ENCODE data around the gene VWA5B1.

VWA5B1 gene

GRCh38 chr1:20371883-20372282 lies 81.2 kb downstream of the VWA5B1 start:
- DNase-seq: no peak

DNA sequence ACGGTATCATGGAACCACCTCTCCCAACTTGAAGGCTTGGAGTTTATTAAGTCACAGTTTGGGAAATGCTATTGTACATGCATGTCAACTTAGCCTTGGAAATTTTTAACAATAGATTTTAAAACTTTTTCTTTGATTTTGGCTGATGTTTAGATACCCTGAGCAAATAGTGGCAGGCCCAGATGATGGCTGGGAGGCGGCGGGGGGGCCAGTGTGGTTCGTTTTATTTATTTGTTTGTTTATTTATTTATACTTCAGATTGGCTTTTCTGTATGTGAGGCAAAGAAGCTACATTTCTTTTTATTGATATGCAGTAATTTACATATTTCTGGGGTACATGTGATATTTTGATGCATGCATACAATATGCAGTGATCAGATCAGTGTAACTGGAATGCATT lies 82.0 kb downstream of the VWA5B1 start:
- no peak for DNase-seq

DNA sequence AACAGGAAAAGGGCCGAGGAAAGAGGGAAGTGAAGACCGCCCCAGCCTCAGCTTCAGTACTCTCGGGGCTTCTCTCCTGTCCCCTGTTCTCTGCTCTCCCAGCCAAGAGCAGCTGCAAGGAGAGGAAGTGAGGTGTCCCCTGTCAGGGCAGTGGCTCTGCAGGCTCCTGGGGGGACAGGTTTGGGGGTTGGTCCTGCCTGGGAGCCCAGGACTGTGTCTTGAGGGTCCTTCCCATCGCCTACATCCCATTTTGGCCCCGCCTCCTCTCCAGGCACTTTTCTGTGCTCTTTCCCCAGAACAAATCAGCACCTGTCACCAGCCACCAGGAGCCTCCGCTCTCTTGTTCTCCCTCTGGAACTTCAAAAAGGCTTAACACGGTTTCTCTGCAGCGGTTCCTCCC lies 82.6 kb downstream of the VWA5B1 start:
- DNase-seq: no peak

- DNase-seq: no peak
These were observed 83.1 kb downstream of the VWA5B1 start for GRCh38 chr1:20373764-20374163.

- DNase-seq: no peak
These were observed 84.9 kb downstream of the VWA5B1 start for GRCh38 chr1:20375563-20375962.

- no peak for DNase-seq
These were observed 85.5 kb downstream of the VWA5B1 start for GRCh38 chr1:20376171-20376570.

- peak; percentile 33 to 50 (median 36) for DNase-seq
These were observed 86.3 kb downstream of the VWA5B1 start for GRCh38 chr1:20376880-20377494.

- no peak for DNase-seq
These were observed 87.0 kb downstream of the VWA5B1 start for GRCh38 chr1:20377516-20378270.

DNA sequence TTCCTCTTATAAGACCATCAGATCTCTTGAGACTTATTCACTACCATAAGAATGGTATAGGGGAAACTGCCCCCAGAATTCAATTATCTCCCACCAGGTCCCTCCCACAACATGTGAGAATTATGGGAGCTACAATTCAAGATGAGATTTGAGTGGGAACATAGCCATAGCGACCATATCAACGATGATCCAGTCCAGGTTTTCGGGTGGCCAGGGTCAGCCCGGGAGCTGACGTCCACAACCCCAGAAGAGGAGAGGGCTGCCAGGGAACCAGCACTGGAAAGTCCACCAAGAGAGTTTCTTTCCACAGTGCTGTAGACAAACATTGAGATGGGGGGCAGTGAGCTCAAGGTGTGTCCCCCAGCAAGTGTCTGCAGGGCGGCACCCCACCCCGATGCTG lies 88.4 kb downstream of the VWA5B1 start:
- no peak for DNase-seq

DNA sequence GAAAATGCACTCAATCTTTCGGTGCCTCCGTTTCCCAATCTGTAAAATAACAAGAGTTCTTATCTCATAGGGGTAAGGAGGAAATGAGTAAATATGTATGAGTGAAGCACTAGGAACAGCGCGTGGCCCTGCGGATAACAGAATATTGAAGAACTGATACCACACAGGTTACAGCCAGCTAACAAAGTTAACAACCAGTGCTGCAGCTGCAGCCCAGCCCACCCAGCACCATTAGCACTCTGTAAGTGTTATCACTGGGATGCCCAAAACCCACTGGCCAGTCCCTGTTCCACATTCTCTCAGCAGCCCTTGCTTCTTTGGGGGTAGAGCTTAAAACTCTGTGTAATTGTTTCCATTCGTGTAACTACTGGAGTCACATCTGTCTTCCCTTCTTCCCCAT lies 89.5 kb downstream of the VWA5B1 start:
- no peak for DNase-seq

DNA sequence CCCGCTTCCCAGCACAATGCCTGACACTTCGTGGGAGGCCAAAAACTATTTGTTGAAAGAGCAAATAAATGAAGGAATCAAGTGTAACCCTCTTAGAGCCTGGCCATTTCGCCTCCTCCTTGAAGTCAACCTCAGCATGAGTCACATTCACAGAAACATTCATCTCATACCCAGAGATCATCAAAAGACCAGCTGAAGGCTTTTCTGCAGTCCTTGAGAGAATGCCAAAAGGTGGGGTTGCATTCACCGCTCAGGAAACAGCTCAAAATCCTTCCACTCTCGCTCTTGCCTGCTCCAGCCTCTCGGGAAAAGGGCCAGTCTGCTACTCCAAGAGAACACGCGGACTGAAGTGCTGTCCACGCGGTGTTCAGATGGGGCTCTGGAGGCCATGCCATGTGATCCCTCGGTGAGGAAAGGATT lies 90.0 kb downstream of the VWA5B1 start:
- DNase-seq: no peak

DNA sequence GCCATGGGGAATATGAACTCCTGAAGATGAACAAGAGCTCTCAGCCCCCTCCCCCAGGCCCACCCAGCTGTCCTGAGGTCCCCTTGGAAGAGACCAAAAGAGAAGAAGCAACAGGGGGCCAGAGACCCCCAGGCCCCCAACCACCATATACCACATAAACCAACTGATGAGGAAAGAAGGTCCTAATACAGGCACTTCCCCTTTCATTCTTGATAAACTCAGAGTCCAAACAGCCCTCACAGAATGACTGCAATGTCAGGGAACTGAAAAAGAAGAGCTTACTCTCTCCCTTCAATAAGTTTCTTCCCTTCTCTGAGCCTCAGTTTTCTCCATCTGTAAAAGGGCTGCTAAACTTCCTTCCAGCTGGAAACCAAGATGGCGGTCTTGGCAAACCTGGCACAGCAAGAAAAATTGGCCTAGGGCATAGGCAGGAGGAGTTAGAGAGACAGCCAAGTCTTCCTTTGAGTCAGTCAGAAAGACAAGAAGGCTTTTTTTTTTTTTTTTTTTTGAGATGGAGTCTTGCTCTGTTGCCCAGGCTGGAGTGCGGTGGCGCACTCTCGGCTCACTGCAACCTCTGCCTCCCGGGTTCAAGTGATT lies 90.5 kb downstream of the VWA5B1 start:
- no peak for DNase-seq

GRCh38 chr1:20381961-20382360 lies 91.3 kb downstream of the VWA5B1 start:
- no peak for DNase-seq

- no peak for DNase-seq
These were observed 92.0 kb downstream of the VWA5B1 start for GRCh38 chr1:20382711-20383110.

- DNase-seq: no peak
These were observed 93.0 kb downstream of the VWA5B1 start for GRCh38 chr1:20383631-20384030.

DNA sequence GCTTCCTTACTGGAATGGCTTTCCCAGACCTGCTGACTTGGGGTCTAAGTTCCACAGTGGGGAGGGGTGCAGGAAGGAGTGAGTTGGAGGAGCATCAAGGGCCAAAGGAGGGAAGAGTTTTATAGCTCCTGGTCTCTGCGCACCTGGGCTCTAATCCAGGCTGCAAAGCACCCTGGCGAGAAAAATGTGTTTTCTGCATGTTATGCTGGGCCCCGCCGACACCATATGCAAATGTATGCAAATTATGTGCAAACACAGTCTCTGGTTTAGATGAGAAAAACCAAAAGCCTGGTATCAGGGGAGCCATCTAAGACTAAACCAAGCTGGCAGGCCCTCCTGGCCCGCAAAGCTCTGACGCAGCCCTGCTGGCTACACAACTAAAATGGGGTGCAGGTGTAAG lies 95.0 kb downstream of the VWA5B1 start:
- no peak for DNase-seq

GRCh38 chr1:20386323-20387081 lies 95.8 kb downstream of the VWA5B1 start:
- no peak for DNase-seq

- no peak for DNase-seq
These were observed 98.9 kb downstream of the VWA5B1 start for GRCh38 chr1:20389571-20389970.

DNA sequence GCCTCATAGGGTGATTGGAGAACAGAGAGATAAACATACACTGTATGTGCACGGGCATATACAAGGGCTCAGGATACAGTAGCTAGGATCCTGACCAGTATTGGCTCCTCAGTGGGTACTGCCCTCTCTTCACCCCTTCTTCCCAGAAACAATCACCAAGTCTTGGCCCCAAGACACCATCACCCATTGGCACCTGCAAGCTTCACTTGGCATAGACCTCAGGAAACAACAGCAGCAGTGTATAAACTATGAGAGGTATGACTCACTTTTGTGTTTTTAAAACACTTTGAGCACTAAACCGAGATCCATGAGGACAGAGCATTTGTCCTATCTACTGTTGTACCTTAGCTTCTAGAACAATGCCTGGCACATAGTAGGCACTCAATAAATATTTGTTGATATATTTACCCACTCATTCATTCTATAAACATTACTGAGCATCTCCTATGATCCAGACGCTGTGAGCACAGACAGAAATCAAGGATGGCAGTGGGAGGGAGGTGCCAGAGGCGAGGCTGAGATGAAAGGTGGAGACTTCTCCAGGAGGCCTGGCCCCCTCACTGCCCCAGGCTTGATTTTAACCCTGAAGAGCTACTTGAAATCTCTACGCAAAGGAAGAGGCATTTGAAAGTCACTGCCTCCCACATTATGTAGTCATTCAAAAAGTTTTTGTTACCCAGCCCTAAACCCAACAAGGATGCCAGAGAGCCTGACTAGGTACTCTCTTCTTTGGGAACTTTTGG lies 100.1 kb downstream of the VWA5B1 start:
- DNase-seq: no peak

GRCh38 chr1:20395255-20395654 lies 104.6 kb downstream of the VWA5B1 start:
- no peak for DNase-seq

DNA sequence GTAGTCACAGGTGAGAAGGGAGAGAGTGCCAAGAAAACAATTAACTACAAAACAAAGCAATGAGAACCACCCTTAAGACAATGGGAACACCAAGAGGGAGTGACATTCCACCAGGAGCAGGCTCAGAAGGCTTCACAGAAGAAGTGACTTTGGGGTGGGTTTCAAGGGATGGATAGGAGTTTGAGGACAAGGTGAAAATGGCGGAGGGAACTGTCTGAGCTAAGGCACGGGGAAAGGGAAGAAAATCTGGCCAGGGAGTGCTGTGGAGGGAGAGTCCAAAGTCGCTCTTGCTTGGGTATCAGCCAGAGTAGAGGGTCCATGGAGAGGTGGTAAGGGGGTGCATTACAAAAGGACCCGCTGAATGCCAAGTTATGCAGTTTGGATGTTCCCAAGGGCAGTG lies 108.1 kb downstream of the VWA5B1 start:
- no peak for DNase-seq

DNA sequence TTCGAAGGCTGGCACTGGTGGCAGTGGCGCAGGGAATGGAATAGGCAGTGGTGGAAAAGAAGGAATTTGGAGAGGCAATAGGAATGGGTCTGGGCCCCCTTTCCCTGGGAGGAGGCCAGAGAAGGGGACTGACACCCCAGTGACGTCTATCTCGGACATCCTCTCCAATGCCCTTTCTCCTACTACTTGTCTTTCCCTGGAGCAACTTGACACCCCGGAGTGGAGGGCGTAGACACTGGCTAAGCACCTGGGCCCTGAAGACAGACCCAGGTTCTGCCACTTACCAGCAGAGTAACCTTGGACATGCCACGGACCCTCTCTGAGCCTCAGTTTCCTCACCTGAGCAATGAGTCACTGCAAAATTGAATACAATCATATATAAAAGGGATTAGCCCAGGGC lies 108.5 kb downstream of the VWA5B1 start:
- no peak for DNase-seq

GRCh38 chr1:20399606-20400180 lies 109.0 kb downstream of the VWA5B1 start:
- no peak for DNase-seq
